Effector CD4-positive, alpha-beta T cell (primary cell): Measurements from ENCODE around the gene EEF1E1.
"Not testable (repeated sequence)": the region's sequence is repeated elsewhere in the genome, so short reads cannot be mapped to it uniquely, and the experiment has no call there.

Experiments
- DNase-seq: peaks from one replicate; pipeline ENCODE4 v3.0.0-alpha.2; 2020

The EEF1E1 gene

DNA sequence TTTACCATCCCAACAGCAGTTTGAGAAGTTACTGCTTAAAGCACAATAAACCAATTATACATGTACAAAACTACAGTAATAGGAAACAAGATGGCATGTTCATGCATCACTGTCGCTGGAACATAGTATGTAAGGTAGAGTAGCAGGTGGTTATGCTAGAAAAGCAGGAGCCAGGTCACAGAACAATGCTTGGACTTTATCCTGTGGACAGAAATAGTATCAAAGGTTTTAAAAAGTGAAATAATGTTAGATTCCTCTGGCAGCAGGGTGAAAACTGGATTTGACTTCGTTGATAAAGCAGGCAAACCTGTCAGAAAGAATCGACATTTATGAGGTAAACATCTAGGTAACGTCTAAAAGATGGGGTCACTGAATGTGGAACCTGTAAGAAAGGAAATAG, 40.6 kb downstream of the EEF1E1 start:
- DNase-seq: no peak

DNA sequence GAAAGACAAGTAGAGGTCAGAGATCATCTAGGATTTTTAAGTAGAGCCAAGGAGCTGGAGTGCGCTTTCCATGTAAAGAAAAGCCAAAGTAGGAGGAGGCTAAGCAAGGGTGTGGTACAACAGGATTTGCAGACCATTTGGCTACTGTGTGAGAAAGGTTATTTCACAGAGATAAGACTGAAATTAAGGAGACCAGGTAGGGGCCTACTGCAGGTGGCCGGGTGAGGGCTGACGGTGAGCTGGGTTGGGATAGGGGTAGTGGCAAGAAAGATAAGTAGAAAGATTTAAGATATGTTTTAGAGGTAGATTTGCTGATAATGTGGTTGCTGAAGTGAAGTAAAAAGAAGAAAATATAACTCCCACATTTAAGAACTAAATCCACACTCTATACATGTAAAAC, 42.0 kb downstream of the EEF1E1 start:
- no peak for DNase-seq

DNA sequence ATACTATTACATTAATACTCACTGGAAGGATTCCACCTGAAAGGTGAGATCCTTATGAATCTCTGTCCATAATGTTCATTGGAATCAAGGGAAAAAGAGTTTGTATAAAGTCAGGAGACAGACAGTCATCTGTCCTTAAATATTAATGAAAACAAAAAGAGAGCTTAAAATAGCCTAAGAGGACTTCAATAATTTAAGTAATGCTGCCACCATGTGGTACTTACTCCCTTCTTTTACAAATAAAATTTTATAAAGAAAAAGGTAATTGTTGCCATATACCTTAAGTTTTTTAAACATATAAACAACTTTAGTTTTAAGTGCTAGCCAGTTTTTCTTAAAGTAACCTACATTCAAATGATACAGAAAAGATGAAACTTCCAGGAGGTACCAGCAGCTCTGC, 43.2 kb downstream of the EEF1E1 start:
- DNase-seq: no peak

DNA sequence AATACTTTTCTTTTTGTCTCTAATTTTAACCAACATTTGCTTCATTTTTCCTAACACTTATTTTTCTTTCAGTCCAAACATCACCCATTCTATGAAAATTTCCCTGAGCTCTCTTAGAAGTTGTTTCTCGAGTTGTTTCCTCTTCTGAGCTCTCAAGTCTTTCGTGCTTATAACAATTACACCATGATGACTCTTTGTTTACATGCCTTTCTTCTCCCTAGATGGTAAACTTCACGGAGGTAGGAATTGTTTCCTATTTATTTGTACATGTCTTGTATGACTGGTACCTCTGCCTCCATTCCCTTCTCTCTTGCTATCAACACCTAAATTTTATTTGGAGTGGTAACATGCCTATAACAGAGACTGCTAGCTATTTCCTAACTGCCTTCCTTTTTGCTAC, 44.6 kb downstream of the EEF1E1 start:
- DNase-seq: no peak

DNA sequence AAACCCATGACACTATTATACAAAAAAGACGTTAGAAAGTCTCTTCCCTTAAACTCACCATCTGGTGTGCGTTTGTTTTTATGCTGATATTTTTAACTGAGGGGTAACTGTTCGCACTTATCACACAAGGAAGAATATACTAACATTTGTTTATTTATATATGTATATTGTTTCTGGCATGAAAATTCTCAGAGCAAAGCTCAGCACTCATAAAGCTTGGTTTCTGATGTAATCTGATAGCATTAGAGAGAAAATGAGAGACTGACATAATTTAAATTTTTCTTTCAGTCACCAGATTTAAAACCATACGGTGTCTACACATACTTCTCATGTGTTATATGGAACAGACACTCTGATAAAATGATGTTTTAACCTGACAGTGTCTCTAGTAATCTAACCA, 45.1 kb downstream of the EEF1E1 start:
- DNase-seq: no peak

DNA sequence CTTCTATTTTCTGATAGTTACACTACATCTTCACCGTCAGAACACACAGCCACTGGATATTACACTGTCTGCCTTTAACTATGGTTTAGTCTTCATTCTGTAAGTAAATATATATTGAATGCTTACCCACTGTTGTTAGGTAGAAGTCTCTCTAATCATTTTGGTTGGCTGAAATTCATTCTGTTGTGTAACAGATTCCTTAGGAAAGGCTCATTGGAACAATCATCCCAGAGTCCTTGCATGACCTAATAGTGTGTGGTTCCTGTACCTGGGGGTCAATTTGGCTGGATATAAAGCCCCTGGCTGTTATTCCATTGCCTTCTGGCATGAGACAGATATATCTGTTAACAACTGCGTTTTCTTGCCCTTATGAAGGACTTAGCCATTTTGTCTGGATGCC, 48.1 kb downstream of the EEF1E1 start:
- no peak for DNase-seq

DNA sequence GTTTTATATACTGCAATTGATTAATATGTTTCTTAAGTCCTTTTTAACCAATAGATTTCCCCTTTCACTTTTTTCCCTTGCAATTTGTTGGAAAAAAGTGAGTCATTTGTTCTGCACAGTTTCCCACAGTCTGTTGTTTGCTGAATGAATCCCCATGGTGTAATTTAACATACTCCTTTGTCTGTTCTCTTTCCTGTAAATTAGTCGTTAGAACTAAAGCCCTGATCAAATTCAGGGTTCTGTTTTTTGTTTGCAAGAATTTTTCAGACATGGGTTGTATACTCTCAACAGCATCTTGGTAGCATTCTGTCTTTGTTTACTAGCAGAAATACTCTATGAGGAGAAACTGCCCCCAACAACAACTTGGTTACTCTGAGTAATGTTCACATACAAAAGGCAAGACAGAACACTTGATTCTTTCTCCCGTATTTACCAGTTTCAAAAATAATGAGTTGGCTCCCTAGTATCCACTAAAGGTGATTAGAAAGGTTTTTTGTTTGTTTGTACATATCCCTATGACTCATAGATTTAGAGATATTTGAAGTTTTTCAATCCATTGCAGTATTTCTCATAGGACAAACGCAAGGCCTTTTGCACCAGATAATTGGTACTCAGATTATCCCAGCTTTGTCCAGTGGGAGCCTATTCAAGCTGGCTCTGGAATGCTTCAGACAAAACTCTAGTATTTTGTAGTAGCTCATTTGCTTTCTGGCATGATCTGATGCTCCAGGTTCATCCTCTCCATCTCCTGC, 54.6 kb downstream of the EEF1E1 start:
- no peak for DNase-seq

DNA sequence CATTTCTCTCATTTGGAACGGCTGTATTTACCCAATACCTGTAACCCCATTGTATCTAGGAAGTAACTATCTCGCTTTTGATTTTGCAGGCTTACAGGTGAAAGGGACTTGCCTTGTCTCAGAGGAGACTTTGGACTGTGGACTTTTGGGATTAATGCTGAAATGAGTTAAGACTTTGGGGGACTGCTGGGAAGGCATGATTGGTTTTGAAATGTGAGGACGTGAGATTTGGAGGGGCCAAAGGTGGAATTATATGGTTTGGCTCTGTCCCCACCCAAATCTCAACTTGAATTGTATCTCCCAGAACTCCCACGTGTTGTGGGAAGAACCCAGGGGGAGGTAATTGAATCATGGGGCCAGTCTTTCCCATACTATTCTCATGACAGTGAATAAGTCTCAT, 56.6 kb downstream of the EEF1E1 start:
- not testable (repeated sequence) for DNase-seq

DNA sequence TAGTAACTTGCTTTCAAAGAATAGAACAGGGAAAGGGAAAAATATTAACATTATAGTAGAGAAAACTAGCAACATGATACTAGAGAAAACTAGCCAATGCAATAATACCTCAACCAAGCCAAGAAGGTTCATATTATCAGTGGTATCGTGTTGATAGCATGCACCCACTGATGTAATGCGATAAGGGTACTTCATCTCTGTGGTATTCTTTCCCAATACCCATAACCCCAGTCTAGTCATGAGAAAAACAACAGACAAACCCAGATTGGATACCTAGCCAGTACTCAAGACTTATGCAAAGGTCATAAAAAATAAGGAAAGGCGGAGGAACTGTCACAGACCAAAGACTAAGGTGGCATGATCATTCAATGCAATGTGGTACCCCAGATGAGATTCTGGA, 59.1 kb downstream of the EEF1E1 start:
- no peak for DNase-seq

DNA sequence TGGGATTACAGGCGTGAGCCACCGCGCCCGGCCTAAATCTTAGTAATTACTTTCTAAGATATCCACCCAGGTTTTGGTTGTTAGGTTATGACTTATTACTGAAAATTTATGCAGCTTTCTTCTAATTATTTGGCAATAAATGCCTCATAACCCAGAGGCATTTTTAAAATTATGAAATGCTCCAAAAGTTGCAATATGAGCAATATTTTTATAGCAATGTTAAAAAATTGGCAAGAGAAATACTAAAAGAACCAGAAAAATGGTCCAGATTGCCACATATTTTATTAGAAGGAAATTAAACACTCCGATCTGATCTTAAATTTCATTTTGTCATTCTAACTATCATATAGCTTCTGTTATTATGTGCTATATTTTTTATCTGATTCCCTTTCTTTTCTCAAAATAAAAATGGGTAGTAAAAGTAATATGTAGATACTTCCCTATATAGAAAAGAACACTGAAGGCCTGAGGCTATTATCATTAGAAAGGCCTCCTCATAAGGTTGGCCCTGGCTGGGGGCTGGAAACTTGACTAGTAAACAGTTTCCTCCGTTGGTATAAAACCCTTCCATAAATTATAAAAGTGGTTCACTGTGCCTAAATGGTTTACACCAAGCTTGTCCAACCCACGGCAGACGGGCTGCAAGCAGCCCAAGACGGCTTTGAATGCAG, 60.3 kb downstream of the EEF1E1 start:
- DNase-seq: no peak

DNA sequence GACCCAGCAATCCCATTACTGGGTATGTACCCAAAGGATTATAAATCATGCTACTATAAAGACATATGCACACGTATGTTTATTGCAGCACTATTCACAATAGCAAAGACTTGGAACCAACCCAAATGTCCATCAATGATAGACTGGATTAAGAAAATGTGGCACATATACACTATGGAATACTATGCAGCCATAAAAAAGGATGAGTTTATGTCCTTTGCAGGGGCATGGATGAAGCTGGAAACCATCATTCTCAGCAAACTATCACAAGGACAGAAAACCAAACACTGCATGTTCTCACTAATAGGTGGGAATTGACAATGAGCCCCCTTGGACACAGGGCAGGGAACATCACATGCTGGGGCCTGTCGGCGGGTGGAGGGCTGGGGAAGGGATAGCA, 68.2 kb downstream of the EEF1E1 start:
- DNase-seq: not testable (repeated sequence)

DNA sequence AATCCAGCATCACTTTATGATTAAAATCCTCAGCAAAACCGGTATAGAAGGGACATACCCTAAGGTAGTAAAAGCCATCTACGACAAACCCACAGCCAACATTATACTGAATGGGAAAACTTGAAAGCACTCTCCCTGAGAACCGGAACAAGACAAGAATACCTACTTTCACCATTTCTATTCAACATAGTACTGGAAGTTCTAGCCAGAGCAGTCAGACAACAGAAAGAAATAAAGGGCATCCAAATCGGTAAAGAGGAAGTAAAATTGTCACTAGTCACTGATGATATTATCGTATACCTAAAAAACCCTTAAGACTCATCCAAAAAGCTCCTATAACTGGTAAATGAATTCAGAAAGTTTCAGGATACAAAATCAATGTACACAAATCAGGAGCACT, 71.4 kb downstream of the EEF1E1 start:
- DNase-seq: no peak
